HCT116 (cell line): ENCODE data around the gene DTD2. TPM values are rescaled to one million over a fixed set of nuclear protein-coding genes. Genes with fewer than 3 reads are reported as not detected.

ENCODE experiments used
- ATAC-seq: fragments of 200-7000 bp; cut with Tn5 transposase; 2 replicates; pipeline ENCODE4 v1.9.1; 2020; ENCODE audit warnings: mild to moderate bottlenecking, moderate library complexity
- BruUV-seq: library from RNA; stranded (reverse); fragments of 400-500 nt; replicated peaks from 2 replicates; lab custom pipeline; 2021; lab: Mats Ljungman, UMichigan
- CTCF ChIA-PET: fragments of 300-600 bp; sonication (Branson Sonifier 250); formaldehyde crosslinking; loops from one replicate; lab custom pipeline; 2021; ENCODE audit warnings: antibody characterized with exemption; lab: Charles Lee
- POLR2A ChIA-PET: fragments of 300-600, 350-600 bp; sonication (Branson Sonifier 250); formaldehyde crosslinking; loops from one replicate; lab custom pipeline; 2021; ENCODE audit warnings: antibody characterized with exemption; lab: Charles Lee
- RAD21 ChIA-PET, 2 experiments: fragments of 300-600 bp; sonication (Branson Sonifier 250); formaldehyde crosslinking; loops; one replicate each; lab custom pipeline; 2023; ENCODE audit warnings: low total read pairs in 2 of 2; ENCODE audit not compliant: uncharacterized antibody in 2 of 2, unreplicated experiment in 2 of 2, low non-redundant PET in 1 of 2; lab: Charles Lee
- DNase-seq: peaks from one replicate; pipeline ENCODE4 v3.0.0-alpha.2; 2010; ENCODE audit warnings: low read depth, low spot score
- H2AFZ ChIP-seq: fragments of 200-600 bp; shearing (Covaris generic), sonication (generic); 2 replicates; pipeline ENCODE4 v1.6.1; 2017; ENCODE audit warnings: low read depth, mixed run types, mixed read lengths, antibody characterized with exemption, low read length; ENCODE audit not compliant: poor library complexity, severe bottlenecking
- H3K27ac ChIP-seq: 2 replicates; pipeline ENCODE4 v1.5.1; 2012; ENCODE audit warnings: low read depth, low read length
- H3K27me3 ChIP-seq: fragments of 200-600 bp; sonication (generic); 2 replicates; pipeline ENCODE4 v1.6.1; 2016; ENCODE audit warnings: mixed run types, low read length, mixed read lengths; ENCODE audit not compliant: insufficient read depth
- H3K36me3 ChIP-seq, 2 experiments: fragments of 200-500 bp in 1 of 2; fragments of 200-600 bp in 1 of 2; sonication (Bioruptor generic) in 1 of 2; sonication (generic) in 1 of 2; 2 replicates each; pipeline versions ENCODE4 v1.5.1 to v1.6.1; 2014 to 2016; ENCODE audit warnings: low read length in 2 of 2, inconsistent platforms in 1 of 2, mixed read lengths in 1 of 2, mixed run types in 1 of 2; ENCODE audit not compliant: insufficient read depth in 2 of 2, control insufficient read depth in 1 of 2
- H3K4me1 ChIP-seq, 2 experiments: fragments of 200-600 bp in 1 of 2; sonication (generic) in 1 of 2; 2 replicates each; pipeline versions ENCODE4 v1.5.1 to v1.6.1; 2012 to 2017; ENCODE audit warnings: low read length in 2 of 2, inconsistent platforms in 1 of 2, mild to moderate bottlenecking in 1 of 2, mixed read lengths in 1 of 2, mixed run types in 1 of 2, moderate library complexity in 1 of 2; ENCODE audit not compliant: insufficient read depth in 2 of 2, control insufficient read depth in 1 of 2
- H3K4me2 ChIP-seq: fragments of 200-600 bp; sonication (generic); 2 replicates; pipeline ENCODE4 v1.6.1; 2017; ENCODE audit warnings: mixed run types, low read length, mixed read lengths
- H3K4me3 ChIP-seq, 2 experiments: fragments of 200-600 bp in 1 of 2; sonication (generic) in 1 of 2; replicated peaks in 1 of 2; 2 replicates each; pipeline ENCODE4 v1.5.1; 2011 to 2016; ENCODE audit warnings: low read length in 2 of 2, control low read depth in 1 of 2, low read depth in 1 of 2, mild to moderate bottlenecking in 1 of 2, mixed read lengths in 1 of 2, mixed run types in 1 of 2
- H3K79me2 ChIP-seq: fragments of 200-600 bp; sonication (generic); 2 replicates; pipeline ENCODE4 v1.6.1; 2017; ENCODE audit warnings: mild to moderate bottlenecking, mixed run types, low read length, moderate library complexity, mixed read lengths; ENCODE audit not compliant: insufficient read depth
- H3K9ac ChIP-seq: fragments of 200-600 bp; sonication (generic); 2 replicates; pipeline ENCODE4 v1.6.1; 2016; ENCODE audit warnings: low read length, mixed read lengths
- H3K9me2 ChIP-seq: fragments of 200-600 bp; sonication (generic), shearing (Covaris generic); 2 replicates; pipeline ENCODE4 v1.6.1; 2017; ENCODE audit warnings: mixed run types, mild to moderate bottlenecking, moderate library complexity; ENCODE audit not compliant: insufficient read depth
- H3K9me3 ChIP-seq, 2 experiments: fragments of 200-500 bp in 1 of 2; fragments of 200-600 bp in 1 of 2; sonication (Bioruptor generic) in 1 of 2; sonication (generic) in 1 of 2; 2 replicates each; pipeline ENCODE4 v1.6.1; 2014 to 2017; ENCODE audit warnings: low read length in 2 of 2, mixed read lengths in 2 of 2, inconsistent platforms in 1 of 2, low read depth in 1 of 2, mild to moderate bottlenecking in 1 of 2, mixed run types in 1 of 2, moderate library complexity in 1 of 2; ENCODE audit not compliant: control insufficient read depth in 1 of 2, insufficient read depth in 1 of 2
- H4K20me1 ChIP-seq: fragments of 200-600 bp; sonication (generic), shearing (Covaris generic); 2 replicates; pipeline ENCODE4 v1.6.1; 2017; ENCODE audit warnings: mixed run types, mild to moderate bottlenecking, moderate library complexity; ENCODE audit not compliant: insufficient read depth
- CTCF ChIP-seq, 3 experiments: fragments of 200-600 bp in 1 of 3; sonication (generic) in 1 of 3; IDR thresholded peaks in 2 of 3; conservative IDR thresholded peaks in 1 of 3; 2 replicates each; pipeline ENCODE4 v1.5.1; 2012 to 2017; ENCODE audit warnings: low read depth in 2 of 3, low read length in 2 of 3, antibody characterized with exemption in 1 of 3, borderline replicate concordance in 1 of 3, control low read depth in 1 of 3, mild to moderate bottlenecking in 1 of 3, mixed read lengths in 1 of 3, mixed run types in 1 of 3, moderate library complexity in 1 of 3; ENCODE audit not compliant: insufficient read depth in 1 of 3
- EGR1 ChIP-seq: IDR thresholded peaks from 2 replicates; pipeline ENCODE4 v1.6.1; 2012; ENCODE audit warnings: low read depth
- EZH2 ChIP-seq: fragments of 200-600 bp; sonication (generic); IDR thresholded peaks from 2 replicates; pipeline ENCODE4 v1.6.1; 2017; ENCODE audit warnings: antibody characterized with exemption, mixed run types
- EZH2phosphoT487 ChIP-seq: fragments of 200-600 bp; IDR thresholded peaks from 2 replicates; pipeline ENCODE4 v1.6.1; 2018; ENCODE audit warnings: antibody characterized with exemption, borderline replicate concordance
- JUND ChIP-seq: IDR thresholded peaks from 2 replicates; pipeline ENCODE4 v1.6.1; 2012
- SIN3A ChIP-seq: IDR thresholded peaks from 2 replicates; pipeline ENCODE4 v1.6.1; 2012; ENCODE audit warnings: low read depth
- TCF7L2 ChIP-seq: IDR thresholded peaks from 2 replicates; pipeline ENCODE4 v1.7.0; 2011; ENCODE audit warnings: borderline replicate concordance, inconsistent platforms; ENCODE audit not compliant: insufficient read depth, insufficient read length; ENCODE audit errors: extremely low read depth
- YY1 ChIP-seq: IDR thresholded peaks from 2 replicates; pipeline ENCODE4 v1.6.1; 2011; ENCODE audit warnings: low read length, low read depth, moderate library complexity, mild to moderate bottlenecking; ENCODE audit not compliant: insufficient replicate concordance; ENCODE audit errors: extremely low read depth
- intact Hi-C: fragments of 100-400 bp; cut with micrococcal nuclease; formaldehyde crosslinking; loops from 2 replicates; pipeline ENCODE4 v1.10.0; 2022
- total RNA-seq: library from RNA; stranded (reverse); gene quantifications from one replicate; pipeline ENCODE4 v1.2.1, GENCODE V29; 2021; ENCODE audit not compliant: unreplicated experiment
- TF ChIP-seq, protein P1 (sequence below): IDR thresholded peaks from 2 replicates; pipeline ENCODE4 v1.6.1; 2012
- TF ChIP-seq, protein P2 (sequence below): IDR thresholded peaks from 2 replicates; pipeline ENCODE4 v1.6.1; 2012; ENCODE audit warnings: low read depth

The DTD2 gene
- total RNA-seq, 1 experiment from 2014 or later: 24.6 TPM

DNA sequence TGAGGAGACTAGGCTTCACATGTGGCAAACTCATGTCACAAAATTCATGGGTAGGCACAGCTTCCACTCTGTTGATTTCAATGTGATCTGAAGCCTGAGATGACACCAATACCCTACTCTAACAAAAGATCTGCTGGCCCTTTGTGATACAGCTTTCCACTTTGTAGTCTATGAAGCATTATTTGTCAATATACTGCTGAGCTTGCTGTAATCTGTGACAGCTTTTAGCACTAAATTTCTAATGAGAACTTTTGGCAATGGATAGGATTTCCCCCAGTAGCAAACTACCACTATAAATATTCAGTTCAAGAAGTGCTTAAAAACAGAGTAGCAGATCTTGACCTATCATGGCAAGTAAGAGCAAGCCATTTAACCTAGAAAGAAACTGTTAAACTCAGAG is 31.4 kb downstream of the DTD2 start:
- no peak overlapping the region for H3K27ac ChIP-seq
- TF ChIP-seq TCF7L2: no peak
- TF ChIP-seq EZH2: no peak
- TF ChIP-seq, protein P1, sequence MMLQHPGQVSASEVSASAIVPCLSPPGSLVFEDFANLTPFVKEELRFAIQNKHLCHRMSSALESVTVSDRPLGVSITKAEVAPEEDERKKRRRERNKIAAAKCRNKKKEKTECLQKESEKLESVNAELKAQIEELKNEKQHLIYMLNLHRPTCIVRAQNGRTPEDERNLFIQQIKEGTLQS: no peak
- TF ChIP-seq EZH2phosphoT487: no peak
- TF ChIP-seq JUND: no peak
- TF ChIP-seq CTCF (IDR thresholded peaks at IDR 0.05 in 2 of 3, conservative IDR thresholded peaks at IDR 0.05 in 1 of 3; ENCODE audit: borderline replicate concordance in 1 of 3, insufficient read depth in 1 of 3, low read depth in 2 of 3, low read length in 2 of 3): no peak
- TF ChIP-seq SIN3A: no peak
- no peak for TF ChIP-seq YY1
- TF ChIP-seq, protein P2, sequence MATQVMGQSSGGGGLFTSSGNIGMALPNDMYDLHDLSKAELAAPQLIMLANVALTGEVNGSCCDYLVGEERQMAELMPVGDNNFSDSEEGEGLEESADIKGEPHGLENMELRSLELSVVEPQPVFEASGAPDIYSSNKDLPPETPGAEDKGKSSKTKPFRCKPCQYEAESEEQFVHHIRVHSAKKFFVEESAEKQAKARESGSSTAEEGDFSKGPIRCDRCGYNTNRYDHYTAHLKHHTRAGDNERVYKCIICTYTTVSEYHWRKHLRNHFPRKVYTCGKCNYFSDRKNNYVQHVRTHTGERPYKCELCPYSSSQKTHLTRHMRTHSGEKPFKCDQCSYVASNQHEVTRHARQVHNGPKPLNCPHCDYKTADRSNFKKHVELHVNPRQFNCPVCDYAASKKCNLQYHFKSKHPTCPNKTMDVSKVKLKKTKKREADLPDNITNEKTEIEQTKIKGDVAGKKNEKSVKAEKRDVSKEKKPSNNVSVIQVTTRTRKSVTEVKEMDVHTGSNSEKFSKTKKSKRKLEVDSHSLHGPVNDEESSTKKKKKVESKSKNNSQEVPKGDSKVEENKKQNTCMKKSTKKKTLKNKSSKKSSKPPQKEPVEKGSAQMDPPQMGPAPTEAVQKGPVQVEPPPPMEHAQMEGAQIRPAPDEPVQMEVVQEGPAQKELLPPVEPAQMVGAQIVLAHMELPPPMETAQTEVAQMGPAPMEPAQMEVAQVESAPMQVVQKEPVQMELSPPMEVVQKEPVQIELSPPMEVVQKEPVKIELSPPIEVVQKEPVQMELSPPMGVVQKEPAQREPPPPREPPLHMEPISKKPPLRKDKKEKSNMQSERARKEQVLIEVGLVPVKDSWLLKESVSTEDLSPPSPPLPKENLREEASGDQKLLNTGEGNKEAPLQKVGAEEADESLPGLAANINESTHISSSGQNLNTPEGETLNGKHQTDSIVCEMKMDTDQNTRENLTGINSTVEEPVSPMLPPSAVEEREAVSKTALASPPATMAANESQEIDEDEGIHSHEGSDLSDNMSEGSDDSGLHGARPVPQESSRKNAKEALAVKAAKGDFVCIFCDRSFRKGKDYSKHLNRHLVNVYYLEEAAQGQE: no peak
- no peak for TF ChIP-seq EGR1
- DNase-seq (no peak), ATAC-seq (no peak)
- H2AFZ ChIP-seq: no peak overlapping the region
- no peaks in the 10 kb centered on the region for H3K9me2 ChIP-seq
- no peak overlapping the region for H3K4me2 ChIP-seq
- intact Hi-C loops: no loop called here
- H3K27me3 ChIP-seq: no peaks in the 10 kb centered on the region
- ChIA-PET POLR2A (no interaction called here), CTCF (no interaction called here), RAD21 (no interaction called here)
- H3K9me3 ChIP-seq: no peaks in the 10 kb centered on the region
- H3K4me1 ChIP-seq: peaks cover 0 to 5% of the 10 kb centered on the region in 2 experiments; a peak in 2 of 4 replicates
- H3K9ac ChIP-seq: no peak overlapping the region
- H4K20me1 ChIP-seq: no peaks in the 10 kb centered on the region
- H3K36me3 ChIP-seq: no peaks in the 10 kb centered on the region
- no peaks in the 10 kb centered on the region for H3K79me2 ChIP-seq
- no peak overlapping the region for H3K4me3 ChIP-seq
- BruUV-seq: no TSS peak
